ENCODE results near the gene PRSS21. TPM values are rescaled to one million over a fixed set of nuclear protein-coding genes. Genes with fewer than 3 reads are reported as not detected.
A peak's percentile ranks its signal among the peaks of the same experiment; 100 is the strongest.

PRSS21 gene
- total RNA-seq, 1 donor from 2014 or later = 17.1 TPM

DNA sequence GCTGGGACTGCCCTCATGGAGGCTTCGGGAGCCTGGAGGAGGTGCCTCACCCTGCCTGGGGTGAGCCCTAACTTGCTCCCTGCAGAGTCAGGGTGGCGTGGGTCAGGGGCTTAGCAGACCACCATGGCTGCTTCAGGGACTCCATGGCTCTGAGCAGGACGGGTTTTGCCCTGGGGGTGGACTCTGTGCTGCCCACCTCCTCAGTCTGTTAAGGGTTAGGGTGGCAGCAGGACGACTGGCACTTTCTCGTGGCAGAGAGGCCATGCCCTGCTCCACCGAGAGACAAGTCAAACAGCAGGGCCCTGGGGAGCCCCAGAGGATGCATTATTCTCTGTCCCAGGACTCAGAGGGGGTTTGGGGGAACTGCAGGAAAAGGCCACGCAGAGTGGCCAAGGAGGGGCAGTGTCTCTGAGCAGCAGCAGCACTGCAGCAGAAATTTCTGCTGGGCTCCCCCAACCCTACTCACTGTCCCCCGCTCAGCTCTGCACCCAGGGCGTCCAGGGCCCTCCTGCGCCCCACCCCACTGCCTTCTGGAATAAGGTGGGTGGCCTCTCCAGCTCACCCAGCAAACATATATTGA lies 42.7 kb downstream of the PRSS21 start:
- TF ChIP-seq, protein P1, sequence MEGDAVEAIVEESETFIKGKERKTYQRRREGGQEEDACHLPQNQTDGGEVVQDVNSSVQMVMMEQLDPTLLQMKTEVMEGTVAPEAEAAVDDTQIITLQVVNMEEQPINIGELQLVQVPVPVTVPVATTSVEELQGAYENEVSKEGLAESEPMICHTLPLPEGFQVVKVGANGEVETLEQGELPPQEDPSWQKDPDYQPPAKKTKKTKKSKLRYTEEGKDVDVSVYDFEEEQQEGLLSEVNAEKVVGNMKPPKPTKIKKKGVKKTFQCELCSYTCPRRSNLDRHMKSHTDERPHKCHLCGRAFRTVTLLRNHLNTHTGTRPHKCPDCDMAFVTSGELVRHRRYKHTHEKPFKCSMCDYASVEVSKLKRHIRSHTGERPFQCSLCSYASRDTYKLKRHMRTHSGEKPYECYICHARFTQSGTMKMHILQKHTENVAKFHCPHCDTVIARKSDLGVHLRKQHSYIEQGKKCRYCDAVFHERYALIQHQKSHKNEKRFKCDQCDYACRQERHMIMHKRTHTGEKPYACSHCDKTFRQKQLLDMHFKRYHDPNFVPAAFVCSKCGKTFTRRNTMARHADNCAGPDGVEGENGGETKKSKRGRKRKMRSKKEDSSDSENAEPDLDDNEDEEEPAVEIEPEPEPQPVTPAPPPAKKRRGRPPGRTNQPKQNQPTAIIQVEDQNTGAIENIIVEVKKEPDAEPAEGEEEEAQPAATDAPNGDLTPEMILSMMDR (IDR thresholded peaks at IDR 0.05) = no peak
- no peak overlapping the region for H3K27ac ChIP-seq
- no peaks in the 10 kb centered on the region for H3K36me3 ChIP-seq
- H3K4me1 ChIP-seq = no peaks in the 10 kb centered on the region
- H3K4me3 ChIP-seq = no peak overlapping the region
- no peaks in the 10 kb centered on the region for H3K9me3 ChIP-seq
- ATAC-seq (no peak), DNase-seq (no peak)
- H3K27me3 ChIP-seq = peaks cover 25% of the 10 kb centered on the region
- intact Hi-C loops (cut with DNase I) = no loop called here

DNA sequence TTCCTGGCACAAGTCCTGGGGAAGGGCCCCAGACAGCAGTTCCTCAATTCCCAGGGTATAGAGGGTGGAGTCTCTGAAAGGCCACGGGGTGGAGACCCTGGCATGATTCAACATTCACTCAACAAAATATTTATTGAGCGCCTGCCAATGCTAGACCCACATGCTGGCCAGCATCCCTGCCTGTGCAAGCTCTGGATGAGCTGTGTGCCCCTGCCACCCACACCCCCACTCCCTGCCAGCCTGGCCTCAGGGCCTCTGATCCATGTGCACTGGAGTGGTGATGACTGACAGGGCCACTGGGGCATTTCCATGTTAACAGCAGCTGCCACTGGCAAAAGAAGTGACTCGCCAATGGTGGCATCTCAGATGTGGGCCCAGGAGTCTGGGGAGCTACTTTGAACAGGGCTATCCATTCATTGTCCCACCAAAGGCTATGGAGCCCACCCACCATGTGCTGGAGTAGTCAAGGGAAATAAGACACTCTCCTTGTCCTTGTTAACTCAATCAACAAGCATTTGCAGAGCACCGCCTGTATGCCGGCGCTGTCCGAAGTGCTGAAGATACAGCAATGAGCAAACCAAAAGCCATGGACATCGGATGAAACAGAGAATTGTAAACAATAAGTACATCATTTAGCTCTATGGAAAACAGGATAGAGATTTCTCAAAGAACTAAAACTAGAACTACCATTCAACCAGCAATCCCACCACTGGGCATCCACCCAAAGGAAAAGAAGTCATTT lies 44.0 kb downstream of the PRSS21 start:
- Histone ChIP-seq H3K27me3 (peaks cover 25% of the 10 kb centered on the region), H3K9me3 (no peaks in the 10 kb centered on the region), H3K36me3 (no peaks in the 10 kb centered on the region), H3K4me1 (no peaks in the 10 kb centered on the region), H3K4me3 (no peak overlapping the region), H3K27ac (no peak overlapping the region)
- intact Hi-C loops (cut with DNase I) = no loop called here
- TF ChIP-seq, protein P1 (IDR thresholded peaks at IDR 0.05) = no peak
- DNase-seq (no peak), ATAC-seq (no peak)

DNA sequence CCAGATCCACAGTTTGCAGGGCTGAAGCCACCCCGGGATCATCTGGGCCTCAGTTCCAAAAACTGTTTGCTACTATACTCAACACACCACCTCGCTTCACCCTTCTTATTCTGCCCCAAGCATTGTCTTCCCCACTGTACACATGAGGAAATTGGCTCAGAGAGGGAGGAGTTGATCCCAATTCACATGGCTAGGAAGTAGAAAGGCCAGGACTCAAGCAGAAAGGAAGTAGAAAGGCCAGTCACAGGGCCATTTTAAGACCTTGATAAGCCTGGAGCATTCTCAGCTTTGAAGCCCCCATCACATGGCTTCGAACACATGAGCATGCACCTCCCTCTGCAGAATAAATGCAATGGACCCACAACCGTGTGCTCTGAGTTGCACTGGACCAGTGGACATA lies 48.6 kb downstream of the PRSS21 start:
- ATAC-seq = no peak
- no peak for DNase-seq
- Histone ChIP-seq H3K4me3 (no peak overlapping the region), H3K27ac (no peak overlapping the region), H3K4me1 (peaks cover 5% of the 10 kb centered on the region), H3K36me3 (no peaks in the 10 kb centered on the region), H3K9me3 (no peaks in the 10 kb centered on the region), H3K27me3 (no peaks in the 10 kb centered on the region)
- intact Hi-C loops (cut with DNase I) = no loop called here
- TF ChIP-seq, protein P1 (IDR thresholded peaks at IDR 0.05) = no peak

DNA sequence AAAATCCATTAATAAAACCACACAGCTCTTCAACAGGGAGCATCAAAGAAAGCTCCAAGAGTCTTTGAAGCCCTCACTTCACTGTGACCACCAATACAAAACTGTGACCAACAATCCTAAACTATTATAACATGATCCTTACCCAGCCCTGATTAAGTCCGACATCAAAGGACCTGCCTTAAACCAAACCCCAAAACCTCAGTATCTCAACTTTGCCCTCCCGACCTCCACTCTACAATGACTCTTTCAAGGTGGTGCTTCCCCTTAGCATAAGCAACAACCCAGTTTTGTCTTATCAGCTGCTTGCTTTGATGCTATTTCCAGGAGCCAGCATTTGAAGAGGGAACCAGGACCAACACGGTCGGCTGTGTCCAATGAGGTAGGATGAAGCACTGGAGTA lies 49.4 kb downstream of the PRSS21 start:
- H3K27ac ChIP-seq = no peak overlapping the region
- no peaks in the 10 kb centered on the region for H3K36me3 ChIP-seq
- DNase-seq (no peak), ATAC-seq (no peak)
- TF ChIP-seq, protein P1 (IDR thresholded peaks at IDR 0.05) = no peak
- intact Hi-C loops (cut with DNase I) = no loop called here
- H3K27me3 ChIP-seq = no peaks in the 10 kb centered on the region
- H3K4me3 ChIP-seq = no peak overlapping the region
- H3K4me1 ChIP-seq = peaks cover 5% of the 10 kb centered on the region
- H3K9me3 ChIP-seq = no peaks in the 10 kb centered on the region

DNA sequence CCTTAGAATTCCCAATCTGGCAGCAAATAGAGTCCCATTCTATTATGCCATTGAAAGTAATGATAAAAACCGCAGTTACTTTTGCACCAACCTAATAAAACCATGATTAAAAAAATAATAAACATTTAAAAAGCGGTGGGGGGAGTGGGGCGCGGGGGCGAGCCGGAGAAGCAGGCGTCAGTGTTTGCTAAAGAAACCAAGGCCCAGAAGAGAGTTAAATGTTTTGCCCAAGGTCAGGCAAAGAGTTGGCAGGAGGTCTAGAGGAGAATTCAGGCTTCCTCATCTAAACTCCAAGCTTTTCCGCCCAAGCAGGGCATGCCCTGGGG lies 50.6 kb downstream of the PRSS21 start:
- H3K36me3 ChIP-seq = no peaks in the 10 kb centered on the region
- H3K4me1 ChIP-seq = peaks cover 5% of the 10 kb centered on the region
- intact Hi-C loops (cut with DNase I) = no loop called here
- peak overlapping the region; percentile 84 for H3K4me3 ChIP-seq
- no peaks in the 10 kb centered on the region for H3K27me3 ChIP-seq
- TF ChIP-seq, protein P1 (IDR thresholded peaks at IDR 0.05) = no peak
- no peak for ATAC-seq
- no peak for DNase-seq
- H3K27ac ChIP-seq = peak overlapping the region; percentile 97
- no peaks in the 10 kb centered on the region for H3K9me3 ChIP-seq

Measured in upper lobe of right lung (tissue), 1 donor.